K562 (cell line): ENCODE measurements around the gene NUFIP1. TPM values are rescaled to one million over a fixed set of nuclear protein-coding genes. Genes with fewer than 3 reads are reported as not detected.

ENCODE experiments used
- ATAC-seq: fragments of 200-7000 bp; cut with Tn5 transposase; 3 replicates; pipeline ENCODE4 v1.9.1; 2020; ENCODE audit warnings: moderate library complexity
- BruUV-seq: library from RNA; stranded (reverse); fragments of 400-500 nt; replicated peaks from 2 replicates; lab custom pipeline; 2021; lab: Mats Ljungman, UMichigan
- CTCF ChIA-PET: fragments of 300-600 bp; formaldehyde crosslinking; extraction: SDS; loops from one replicate; lab custom pipeline; 2021; ENCODE audit warnings: low intra/inter-chr PET ratio; lab: Yijun Ruan, JAX
- POLR2A ChIA-PET: fragments of 300-600, 350-650 bp; sonication (Branson Sonifier 250); formaldehyde crosslinking; extraction: SDS; loops from one replicate; lab custom pipeline; 2021; ENCODE audit warnings: antibody characterized with exemption, inconsistent platforms; lab: Yijun Ruan, JAX
- DNase-seq, 4 experiments: peaks; one replicate each; pipeline versions ENCODE4 v3.0.0 to v3.0.0-alpha.2; 2011 to 2018; ENCODE audit warnings: low spot score in 3 of 4, mixed read lengths in 3 of 4; ENCODE audit errors: extremely low read depth in 1 of 4
- FAIRE-seq: peaks from 2 replicates; lab custom pipeline; 2011; peaks lifted over from hg19 to GRCh38; lab: Jason Lieb, UNC
- H2AFZ ChIP-seq: 2 replicates; pipeline ENCODE4 v1.6.0; 2011; ENCODE audit warnings: low read depth, low read length, control low read depth, inconsistent platforms
- H3K27ac ChIP-seq: fragments of 200-600 bp; 3 replicates; pipeline ENCODE4 v1.8.0; 2011; ENCODE audit warnings: low read depth, mild to moderate bottlenecking, control low read depth, inconsistent platforms, low read length, moderate library complexity, mixed read lengths; ENCODE audit errors: extremely low read depth
- H3K27me3 ChIP-seq, 2 experiments: fragments of 300-600 bp in 1 of 2; 2 replicates in 1 of 2; 3 replicates in 1 of 2; pipeline versions ENCODE4 v1.6.0 to v1.8.0; 2011; ENCODE audit warnings: inconsistent platforms in 2 of 2, low read length in 2 of 2, mild to moderate bottlenecking in 1 of 2, mixed read lengths in 1 of 2, moderate library complexity in 1 of 2; ENCODE audit not compliant: control insufficient read depth in 2 of 2, insufficient read depth in 2 of 2
- H3K36me3 ChIP-seq: fragments of 300-600 bp; 3 replicates; pipeline ENCODE4 v1.8.0; 2011; ENCODE audit warnings: mild to moderate bottlenecking, low read length, inconsistent platforms; ENCODE audit not compliant: control insufficient read depth, insufficient read depth
- H3K4me1 ChIP-seq, 2 experiments: fragments of 200-600 bp in 1 of 2; replicated peaks in 1 of 2; 2 replicates in 1 of 2; 3 replicates in 1 of 2; pipeline versions ENCODE4 v1.5.1 to v1.8.0; 2011; ENCODE audit warnings: inconsistent platforms in 2 of 2, low read length in 2 of 2, mild to moderate bottlenecking in 1 of 2, mixed read lengths in 1 of 2, moderate library complexity in 1 of 2; ENCODE audit not compliant: control insufficient read depth in 2 of 2, insufficient read depth in 2 of 2
- H3K4me2 ChIP-seq: 2 replicates; pipeline ENCODE4 v1.6.1; 2011; ENCODE audit warnings: low read length, control low read depth, inconsistent platforms, mixed read lengths; ENCODE audit not compliant: insufficient read depth
- H3K4me3 ChIP-seq: fragments of 200-600 bp; sonication (generic), shearing (Covaris generic); 2 replicates; pipeline ENCODE4 v1.5.1; 2016; ENCODE audit warnings: control low read depth, inconsistent platforms
- H3K79me2 ChIP-seq: fragments of 200-600 bp; 3 replicates; pipeline ENCODE4 v1.8.0; 2011; ENCODE audit warnings: low read length, inconsistent platforms; ENCODE audit not compliant: control insufficient read depth, insufficient read depth
- H3K9ac ChIP-seq, 2 experiments: 2 replicates each; pipeline versions ENCODE4 v1.6.0 to v1.6.1; 2011; ENCODE audit warnings: low read depth in 2 of 2, low read length in 2 of 2, control low read depth in 1 of 2, inconsistent platforms in 1 of 2, mild to moderate bottlenecking in 1 of 2, mixed read lengths in 1 of 2; ENCODE audit not compliant: insufficient read depth in 1 of 2
- H3K9me1 ChIP-seq: one replicate; pipeline ENCODE4 v1.6.0; 2011; ENCODE audit warnings: inconsistent platforms, mild to moderate bottlenecking, low read length, moderate library complexity; ENCODE audit not compliant: control insufficient read depth, insufficient read depth
- H3K9me3 ChIP-seq: replicated peaks from 2 replicates; pipeline ENCODE4 v1.5.1; 2011; ENCODE audit warnings: low read depth, low read length, inconsistent platforms; ENCODE audit not compliant: control insufficient read depth, insufficient read depth
- H4K20me1 ChIP-seq: replicated peaks from 2 replicates; pipeline ENCODE4 v1.6.1; 2011; ENCODE audit warnings: low read length, inconsistent platforms, mixed read lengths; ENCODE audit not compliant: control insufficient read depth, insufficient read depth
- C11orf30 ChIP-seq: fragments of 450-650 bp; IDR thresholded peaks from 2 replicates; pipeline ENCODE4 v1.6.1; 2016; ENCODE audit warnings: low read depth, mild to moderate bottlenecking
- HNRNPH1 ChIP-seq: fragments of 200-400 bp; formaldehyde crosslinking; optimal IDR thresholded peaks from 2 replicates; pipeline ENCODE3; 2017; ENCODE audit warnings: low read depth, mild to moderate bottlenecking, low read length, moderate library complexity
- MAFG ChIP-seq: fragments of 450-650 bp; conservative IDR thresholded peaks from 2 replicates; pipeline ENCODE4 v1.6.1; 2016; ENCODE audit warnings: missing genetic modification characterization, missing compliant biosample characterization
- NR2F6 ChIP-seq: fragments of 450-650 bp; formaldehyde crosslinking; IDR thresholded peaks from 2 replicates; pipeline ENCODE4 v1.4.0; 2020; ENCODE audit warnings: mild to moderate bottlenecking
- ZNF316 ChIP-seq: fragments of 450-650 bp; IDR thresholded peaks from 2 replicates; pipeline ENCODE4 v1.6.1; 2016
- WGBS: fragments of 100-300 bp; shearing (Covaris generic); methylation state at CpG from one replicate; pipeline ENCODE4 v1.1.6; 2016; ENCODE audit warnings: low coverage, mixed read lengths; ENCODE audit not compliant: insufficient coverage; ENCODE audit errors: missing lambda C conversion rate; 5-methylcytosine and 5-hydroxymethylcytosine counted together
- in situ Hi-C: fragments of 300-500 bp; cut with MboI; formaldehyde crosslinking; loops from 4 replicates; pipeline ENCODE4 v1.15.0; 2018; ENCODE audit warnings: inconsistent platforms, mixed read lengths
- intact Hi-C: fragments of 100-400 bp; cut with micrococcal nuclease; formaldehyde crosslinking; loops from 2 replicates; pipeline ENCODE4 v1.14.2; 2022
- polyA plus RNA-seq, 8 experiments: library from polyadenylated mRNA; depleted of rRNA in 4 of 8; stranded (reverse) in 5 of 8; unstranded in 3 of 8; fragments of >200 nt; fragmentation: Nextera tagmentation in 2 of 8; fragmentation: Illumina TruSeq in 1 of 8; extraction: Ambion mirVana in 2 of 8; extraction: Trizol in 1 of 8; gene quantifications; 2 replicates each; pipeline versions ENCODE4 v1.2.1 to v1.2.3, GENCODE V29; 2011 to 2014; ENCODE audit warnings: inconsistent platforms in 1 of 8, missing spikeins in 1 of 8
- total RNA-seq, 7 experiments: library from RNA; depleted of rRNA in 6 of 7; stranded (reverse); fragments of >200 nt in 6 of 7; fragmentation: Illumina TruSeq in 2 of 7; extraction: Trizol in 2 of 7; gene quantifications; 2 replicates each; pipeline versions ENCODE4 v1.2.1 to v1.2.3, GENCODE V29; 2011 to 2021; ENCODE audit warnings: low replicate concordance in 1 of 7

The NUFIP1 gene
- total and polyA plus RNA-seq, 9 of the 15 experiments (the other 6 are each of a cell fraction or from before 2014, with no cell fraction given) = 2.6 to 9.7 (median 4.1) TPM

- intact Hi-C loops = no loop called here
Observed at GRCh38 chr13:44968434-44968815, 20.8 kb downstream of the NUFIP1 start.

GRCh38 chr13:44967704-44968433 lies 21.4 kb downstream of the NUFIP1 start:
- Histone ChIP-seq H3K79me2 (no peaks in the 10 kb centered on the region), H4K20me1 (no peaks in the 10 kb centered on the region), H3K9me3 (no peaks in the 10 kb centered on the region), H3K4me2 (no peak overlapping the region), H3K4me1 (no peaks in the 10 kb centered on the region), H3K9ac (no peak overlapping the region), H3K4me3 (no peak overlapping the region), H3K27ac (no peak overlapping the region), H3K9me1 (no peaks in the 10 kb centered on the region), H3K36me3 (peaks cover 66% of the 10 kb centered on the region), H3K27me3 (no peaks in the 10 kb centered on the region), H2AFZ (no peak overlapping the region)
- intact Hi-C loops (no loop called here), in situ Hi-C loops (no loop called here)
- TF ChIP-seq MAFG (tag) = 0 out of 2 replicates have a peak, but pooled peaks have one; percentile 20
- TF ChIP-seq HNRNPH1 = no peak
- TF ChIP-seq C11orf30 = peak; percentile 35; the same call in 1 of the 2 replicates
- TF ChIP-seq ZNF316 = peak; percentile 65
- CTCF ChIA-PET = no interaction called here
- no peak for ATAC-seq
- no peak for DNase-seq
- 84% methylated on average over 3 of the region's 3 CpGs for WGBS
- POLR2A ChIA-PET = no interaction called here
- no TSS peak for BruUV-seq
- FAIRE-seq = no peak

More at GRCh38 chr13:44968434-44968815, 20.8 kb downstream of the NUFIP1 start:
- in situ Hi-C loops = no loop called here
- no peak overlapping the region for H3K4me3 ChIP-seq
- peaks cover 64% of the 10 kb centered on the region for H3K36me3 ChIP-seq
- H3K9me1 ChIP-seq = no peaks in the 10 kb centered on the region
- no peaks in the 10 kb centered on the region for H3K27me3 ChIP-seq
- H3K27ac ChIP-seq = no peak overlapping the region
- ATAC-seq (no peak), FAIRE-seq (no peak), DNase-seq (no peak)
- BruUV-seq = no TSS peak
- ChIA-PET CTCF (no interaction called here), POLR2A (no interaction called here)
- H3K4me1 ChIP-seq = no peaks in the 10 kb centered on the region
- no peaks in the 10 kb centered on the region for H4K20me1 ChIP-seq
- no peak overlapping the region for H3K9ac ChIP-seq
- WGBS = 88% methylated on average over 3 of the region's 3 CpGs
- no peak overlapping the region for H3K4me2 ChIP-seq
- no peak for TF ChIP-seq NR2F6 (CRISPR knock-in tag)
- no peaks in the 10 kb centered on the region for H3K9me3 ChIP-seq
- no peak overlapping the region for H2AFZ ChIP-seq
- H3K79me2 ChIP-seq = no peaks in the 10 kb centered on the region
